ENCODE results near the gene TENM4. TPM values are rescaled to one million over a fixed set of nuclear protein-coding genes. Genes with fewer than 3 reads are reported as not detected.

TENM4 gene
- total and polyA plus RNA-seq, 2 of the 13 experiments (the other 11 are each of a cell fraction or from before 2014, with no cell fraction given) = not detected

- TF ChIP-seq AKAP8 (CRISPR knock-in tag; IDR thresholded peaks at IDR 0.05) = no peak
- TF ChIP-seq NR2F6 (IDR thresholded peaks at IDR 0.05) = peak; percentile 32; the same call in 1 of the 2 replicates
- no peak for TF ChIP-seq NR2F6 (CRISPR knock-in tag; IDR thresholded peaks at IDR 0.05)
- TF ChIP-seq ZNF652 (CRISPR knock-in tag; IDR thresholded peaks at IDR 0.05; ENCODE audit: borderline replicate concordance, low read depth) = 0 out of 2 replicates have a peak, but pooled peaks have one; percentile 31
- TF ChIP-seq, protein P1, sequence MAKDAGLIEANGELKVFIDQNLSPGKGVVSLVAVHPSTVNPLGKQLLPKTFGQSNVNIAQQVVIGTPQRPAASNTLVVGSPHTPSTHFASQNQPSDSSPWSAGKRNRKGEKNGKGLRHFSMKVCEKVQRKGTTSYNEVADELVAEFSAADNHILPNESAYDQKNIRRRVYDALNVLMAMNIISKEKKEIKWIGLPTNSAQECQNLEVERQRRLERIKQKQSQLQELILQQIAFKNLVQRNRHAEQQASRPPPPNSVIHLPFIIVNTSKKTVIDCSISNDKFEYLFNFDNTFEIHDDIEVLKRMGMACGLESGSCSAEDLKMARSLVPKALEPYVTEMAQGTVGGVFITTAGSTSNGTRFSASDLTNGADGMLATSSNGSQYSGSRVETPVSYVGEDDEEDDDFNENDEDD (CRISPR knock-in tag; IDR thresholded peaks at IDR 0.05; ENCODE audit: borderline replicate concordance) = no peak
- POLR2A ChIA-PET = no interaction called here
- no peak for FAIRE-seq
Measured at GRCh38 chr11:78731027-78731426, 709.8 kb downstream of the TENM4 start.

DNA sequence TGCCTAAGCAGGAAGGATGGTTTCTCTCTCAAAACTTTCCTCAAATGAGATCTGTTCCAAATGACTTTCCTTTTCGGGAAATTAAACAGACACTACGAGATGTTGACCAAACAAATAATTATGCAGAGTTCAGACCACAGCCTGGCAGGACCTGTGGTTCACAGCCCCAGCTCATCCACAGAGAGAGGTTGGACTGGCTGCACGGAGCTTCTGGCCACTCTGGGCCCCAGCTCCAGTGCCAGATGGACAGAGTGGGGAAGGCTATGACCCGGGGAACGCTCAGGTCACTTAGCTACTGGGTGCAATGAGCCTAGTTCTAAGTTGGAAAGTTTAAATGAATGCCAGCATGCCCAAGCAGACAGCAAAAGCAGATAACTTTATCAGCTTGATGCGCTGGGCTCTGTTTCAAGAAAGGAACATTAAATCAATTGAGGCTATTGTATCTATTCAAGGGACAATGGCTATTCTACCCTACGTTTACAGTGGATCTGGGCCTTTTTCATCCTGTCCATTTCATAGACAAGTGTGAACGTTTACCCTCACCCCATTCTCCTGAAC is 710.5 kb downstream of the TENM4 start:
- H3K4me1 ChIP-seq (ENCODE audit: insufficient read depth, low read length) = no peaks in the 10 kb centered on the region
- H3K9me3 ChIP-seq (ENCODE audit: low read length) = no peaks in the 10 kb centered on the region
- no peaks in the 10 kb centered on the region for H3K36me3 ChIP-seq (replicated peaks in 1 of 2; ENCODE audit: control insufficient read depth in 1 of 2, insufficient read depth in 2 of 2, low read length in 2 of 2)
- no peaks in the 10 kb centered on the region for H4K20me1 ChIP-seq (ENCODE audit: insufficient read depth, low read length)
- intact Hi-C loops (cut with micrococcal nuclease; ENCODE audit: unreplicated experiment) (no loop called here), in situ Hi-C loops (cut with HindIII; ENCODE audit: extremely low pct_ligation_motif_present, low pct_unique_long_range_greater_than_20kb) (no loop called here)
- H3K27me3 ChIP-seq (ENCODE audit: control insufficient read depth in 1 of 2, insufficient read depth in 2 of 2, low read length in 2 of 2) = peaks cover 3 to 12% of the 10 kb centered on the region in 2 experiments
- DNase-seq (ENCODE audit: low spot score) (no peak), FAIRE-seq (no peak), ATAC-seq (no peak)
- POLR2A ChIA-PET = no interaction called here
- no peak overlapping the region for H3K4me3 ChIP-seq (replicated peaks in 1 of 3; ENCODE audit: insufficient read depth in 1 of 3, low read depth in 2 of 3, low read length in 3 of 3)
- no peaks in the 10 kb centered on the region for H3K79me2 ChIP-seq (ENCODE audit: insufficient read depth, low read length)
- H3K4me2 ChIP-seq (ENCODE audit: low read depth, low read length) = no peak overlapping the region
- CTCF ChIA-PET (ENCODE audit: low intra/inter-chr PET ratio, low total read pairs) = no interaction called here
- H3K27ac ChIP-seq (ENCODE audit: extremely low read length, insufficient read depth, low read length) = no peak overlapping the region
- no peak overlapping the region for H2AFZ ChIP-seq (ENCODE audit: low read length)
- BruUV-seq (replicated peaks) = no TSS peak
- H3K9ac ChIP-seq (ENCODE audit: insufficient read depth, low read depth, low read length) = no peak overlapping the region
- 22% methylated on average over 8 of the region's 8 CpGs for WGBS (ENCODE audit: low lambda C conversion rate)
- TF ChIP-seq ZBTB33 (CRISPR knock-in tag; IDR thresholded peaks at IDR 0.05) (no peak), ZNF816 (CRISPR knock-in tag; IDR thresholded peaks at IDR 0.05; ENCODE audit: borderline replicate concordance) (no peak), FOXP1 (IDR thresholded peaks at IDR 0.05) (no peak), FOXP1 (CRISPR knock-in tag; IDR thresholded peaks at IDR 0.05) (no peak), ZBTB39 (CRISPR knock-in tag; IDR thresholded peaks at IDR 0.05) (no peak)
- TF ChIP-seq, protein P2, sequence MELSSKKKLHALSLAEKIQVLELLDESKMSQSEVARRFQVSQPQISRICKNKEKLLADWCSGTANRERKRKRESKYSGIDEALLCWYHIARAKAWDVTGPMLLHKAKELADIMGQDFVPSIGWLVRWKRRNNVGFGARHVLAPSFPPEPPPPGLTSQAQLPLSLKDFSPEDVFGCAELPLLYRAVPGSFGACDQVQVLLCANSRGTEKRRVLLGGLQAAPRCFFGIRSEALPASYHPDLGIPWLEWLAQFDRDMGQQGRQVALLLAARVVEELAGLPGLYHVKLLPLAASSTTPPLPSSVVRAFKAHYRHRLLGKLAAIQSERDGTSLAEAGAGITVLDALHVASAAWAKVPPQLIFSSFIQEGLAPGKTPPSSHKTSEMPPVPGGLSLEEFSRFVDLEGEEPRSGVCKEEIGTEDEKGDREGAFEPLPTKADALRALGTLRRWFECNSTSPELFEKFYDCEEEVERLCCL (CRISPR knock-in tag; IDR thresholded peaks at IDR 0.05; ENCODE audit: borderline replicate concordance) = no peak
- TF ChIP-seq, protein P3, sequence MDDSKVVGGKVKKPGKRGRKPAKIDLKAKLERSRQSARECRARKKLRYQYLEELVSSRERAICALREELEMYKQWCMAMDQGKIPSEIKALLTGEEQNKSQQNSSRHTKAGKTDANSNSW (CRISPR knock-in tag; IDR thresholded peaks at IDR 0.05; ENCODE audit: borderline replicate concordance) = no peak

More at GRCh38 chr11:78731027-78731426, 709.8 kb downstream of the TENM4 start:
- no peaks in the 10 kb centered on the region for H3K9me3 ChIP-seq (ENCODE audit: low read length)
- no peak overlapping the region for H3K27ac ChIP-seq (ENCODE audit: extremely low read length, insufficient read depth, low read length)
- WGBS (ENCODE audit: low lambda C conversion rate) = 59% methylated on average over 5 of the region's 5 CpGs
- no peaks in the 10 kb centered on the region for H3K4me1 ChIP-seq (ENCODE audit: insufficient read depth, low read length)
- no peak for ATAC-seq
- in situ Hi-C loops (cut with HindIII; ENCODE audit: extremely low pct_ligation_motif_present, low pct_unique_long_range_greater_than_20kb) = no loop called here
- no peaks in the 10 kb centered on the region for H3K36me3 ChIP-seq (replicated peaks in 1 of 2; ENCODE audit: control insufficient read depth in 1 of 2, insufficient read depth in 2 of 2, low read length in 2 of 2)
- H3K4me3 ChIP-seq (replicated peaks in 1 of 3; ENCODE audit: insufficient read depth in 1 of 3, low read depth in 2 of 3, low read length in 3 of 3) = no peak overlapping the region
- intact Hi-C loops (cut with micrococcal nuclease; ENCODE audit: unreplicated experiment) = no loop called here
- H3K27me3 ChIP-seq (ENCODE audit: control insufficient read depth in 1 of 2, insufficient read depth in 2 of 2, low read length in 2 of 2) = peaks cover 2 to 12% of the 10 kb centered on the region in 2 experiments; a peak in 4 of 5 replicates
- H2AFZ ChIP-seq (ENCODE audit: low read length) = no peak overlapping the region
- H3K4me2 ChIP-seq (ENCODE audit: low read depth, low read length) = no peak overlapping the region
- DNase-seq (ENCODE audit: low spot score) = peak; percentile 9
- CTCF ChIA-PET (ENCODE audit: low intra/inter-chr PET ratio, low total read pairs) = no interaction called here
- no peaks in the 10 kb centered on the region for H4K20me1 ChIP-seq (ENCODE audit: insufficient read depth, low read length)
- H3K9ac ChIP-seq (ENCODE audit: insufficient read depth, low read depth, low read length) = no peak overlapping the region
- BruUV-seq (replicated peaks) = no TSS peak
- H3K79me2 ChIP-seq (ENCODE audit: insufficient read depth, low read length) = no peaks in the 10 kb centered on the region

All from HepG2 (cell line).